ENCODE measurements around the gene QRFP.

DNA sequence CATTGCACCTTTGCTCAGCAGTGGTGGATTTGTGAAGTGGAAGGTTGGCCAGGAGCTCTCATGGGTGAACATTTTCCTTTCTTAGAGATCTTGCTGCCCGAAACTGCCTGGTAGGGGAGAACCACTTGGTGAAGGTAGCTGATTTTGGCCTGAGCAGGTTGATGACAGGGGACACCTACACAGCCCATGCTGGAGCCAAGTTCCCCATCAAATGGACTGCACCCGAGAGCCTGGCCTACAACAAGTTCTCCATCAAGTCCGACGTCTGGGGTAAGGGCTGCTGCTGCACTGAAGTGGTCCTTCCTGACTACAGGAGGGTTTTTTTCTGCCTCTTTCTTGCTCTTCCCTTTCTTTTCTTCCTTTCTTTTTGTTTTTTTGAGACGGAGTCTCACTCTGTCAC, 21.8 kb downstream of the QRFP start:
- TF ChIP-seq POLR2AphosphoS5 (IDR thresholded peaks at IDR 0.05) = no peak
- TF ChIP-seq, protein P1, sequence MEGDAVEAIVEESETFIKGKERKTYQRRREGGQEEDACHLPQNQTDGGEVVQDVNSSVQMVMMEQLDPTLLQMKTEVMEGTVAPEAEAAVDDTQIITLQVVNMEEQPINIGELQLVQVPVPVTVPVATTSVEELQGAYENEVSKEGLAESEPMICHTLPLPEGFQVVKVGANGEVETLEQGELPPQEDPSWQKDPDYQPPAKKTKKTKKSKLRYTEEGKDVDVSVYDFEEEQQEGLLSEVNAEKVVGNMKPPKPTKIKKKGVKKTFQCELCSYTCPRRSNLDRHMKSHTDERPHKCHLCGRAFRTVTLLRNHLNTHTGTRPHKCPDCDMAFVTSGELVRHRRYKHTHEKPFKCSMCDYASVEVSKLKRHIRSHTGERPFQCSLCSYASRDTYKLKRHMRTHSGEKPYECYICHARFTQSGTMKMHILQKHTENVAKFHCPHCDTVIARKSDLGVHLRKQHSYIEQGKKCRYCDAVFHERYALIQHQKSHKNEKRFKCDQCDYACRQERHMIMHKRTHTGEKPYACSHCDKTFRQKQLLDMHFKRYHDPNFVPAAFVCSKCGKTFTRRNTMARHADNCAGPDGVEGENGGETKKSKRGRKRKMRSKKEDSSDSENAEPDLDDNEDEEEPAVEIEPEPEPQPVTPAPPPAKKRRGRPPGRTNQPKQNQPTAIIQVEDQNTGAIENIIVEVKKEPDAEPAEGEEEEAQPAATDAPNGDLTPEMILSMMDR (IDR thresholded peaks at IDR 0.05) = no peak
- no peak for TF ChIP-seq POLR2A (IDR thresholded peaks at IDR 0.05; ENCODE audit: low read depth)

Measured in esophagus muscularis mucosa (tissue), 3 donors.